HG02884 (cell line): Measurements from ENCODE around the gene PANX2.

Experiments used
- ATAC-seq: cut with Tn5 transposase; IDR thresholded peaks from one replicate; pipeline ENCODE4 v1.9.1; 2021; ENCODE audit warnings: mild to moderate bottlenecking, moderate library complexity; ENCODE audit not compliant: unreplicated experiment

Gene PANX2

DNA sequence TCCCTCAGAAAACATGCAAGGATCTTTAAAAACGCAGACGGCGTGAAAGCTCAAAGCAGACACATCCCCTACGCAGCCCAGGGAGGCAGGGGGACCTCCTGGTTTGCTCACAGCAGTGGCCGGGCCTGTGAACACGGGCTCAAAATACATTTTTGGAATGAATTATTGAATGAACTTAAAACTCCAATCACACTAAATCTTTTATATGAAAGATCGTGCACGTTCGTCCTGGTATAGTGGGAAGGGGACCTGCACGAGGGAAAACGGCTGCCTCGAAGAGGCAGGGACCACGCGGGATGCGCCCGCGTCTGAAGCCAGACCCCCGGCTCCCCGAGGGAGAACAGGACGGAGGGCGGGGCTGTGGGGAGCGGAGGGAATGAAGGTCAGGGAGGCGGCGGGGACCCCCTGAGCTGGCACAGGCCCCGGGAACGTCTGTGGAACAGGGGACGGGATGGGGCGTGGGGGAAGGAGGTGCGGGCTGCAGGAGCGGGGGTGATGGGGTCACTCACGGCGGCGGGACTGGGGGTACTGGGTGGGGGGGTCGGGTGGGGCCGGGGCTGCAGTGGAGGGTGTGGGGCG is 1.3 kb upstream of the PANX2 start:
- no peak for ATAC-seq

DNA sequence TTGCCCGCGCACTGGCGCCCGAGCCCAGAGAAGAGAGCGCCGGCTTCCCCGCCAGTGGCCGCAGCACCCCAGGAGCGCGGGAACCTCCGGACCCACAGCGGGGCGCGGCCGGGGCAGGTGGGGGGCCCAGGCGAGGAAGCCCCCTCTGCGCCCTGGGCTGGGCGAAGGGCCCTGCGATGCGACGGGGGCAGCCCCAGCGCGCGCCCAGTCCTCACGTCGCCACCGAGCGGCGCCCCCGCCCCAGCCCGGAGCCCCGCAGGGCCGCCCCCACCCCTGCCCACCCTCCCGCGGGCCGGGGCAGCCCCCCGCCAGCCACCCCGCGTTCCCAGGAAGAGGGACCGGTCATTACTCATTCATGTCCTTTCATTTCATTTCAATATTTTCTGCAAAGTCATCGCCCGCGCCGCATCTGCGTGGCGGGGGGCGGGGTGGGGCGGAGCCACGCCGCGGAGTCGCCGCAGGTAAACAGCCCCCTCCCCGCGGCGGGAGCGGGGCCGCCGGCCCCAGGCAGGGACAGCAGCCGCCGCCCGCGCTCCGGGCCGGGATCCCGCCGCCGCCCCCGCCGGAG is 673 bp upstream of the PANX2 start:
- ATAC-seq = no peak

DNA sequence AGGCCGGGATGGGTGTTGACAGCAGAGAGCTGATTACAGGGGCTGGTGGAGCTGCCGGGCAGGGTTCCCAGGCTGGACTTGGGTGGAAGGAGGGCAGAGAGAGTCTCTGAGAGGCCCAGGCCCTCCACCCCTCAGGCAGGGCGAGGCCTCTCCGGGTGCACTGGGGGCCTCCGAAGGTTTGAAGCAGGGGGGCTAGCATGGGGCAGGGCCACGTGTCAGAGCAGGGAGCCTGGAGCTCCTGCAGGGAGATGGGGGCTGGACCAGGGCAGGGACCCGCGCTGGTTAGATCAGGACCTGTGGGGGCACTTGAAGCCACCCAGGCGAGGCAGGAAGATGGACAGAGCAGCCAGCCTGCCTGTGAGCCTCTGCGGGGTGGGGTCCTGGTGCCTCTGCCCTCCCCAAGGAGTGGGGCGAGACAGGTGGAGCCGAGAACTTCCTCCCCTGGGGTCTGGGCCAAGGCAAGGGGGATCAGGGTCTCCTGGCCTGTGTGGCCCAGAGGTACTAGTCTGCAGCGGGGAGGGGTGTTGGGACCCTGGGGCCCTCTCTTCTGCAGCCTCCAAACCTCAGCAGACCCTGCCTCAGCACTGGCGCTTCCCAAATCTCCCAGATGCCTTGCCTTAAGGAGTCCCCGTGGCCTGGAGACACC is 911 bp downstream of the PANX2 start:
- ATAC-seq = no peak

DNA sequence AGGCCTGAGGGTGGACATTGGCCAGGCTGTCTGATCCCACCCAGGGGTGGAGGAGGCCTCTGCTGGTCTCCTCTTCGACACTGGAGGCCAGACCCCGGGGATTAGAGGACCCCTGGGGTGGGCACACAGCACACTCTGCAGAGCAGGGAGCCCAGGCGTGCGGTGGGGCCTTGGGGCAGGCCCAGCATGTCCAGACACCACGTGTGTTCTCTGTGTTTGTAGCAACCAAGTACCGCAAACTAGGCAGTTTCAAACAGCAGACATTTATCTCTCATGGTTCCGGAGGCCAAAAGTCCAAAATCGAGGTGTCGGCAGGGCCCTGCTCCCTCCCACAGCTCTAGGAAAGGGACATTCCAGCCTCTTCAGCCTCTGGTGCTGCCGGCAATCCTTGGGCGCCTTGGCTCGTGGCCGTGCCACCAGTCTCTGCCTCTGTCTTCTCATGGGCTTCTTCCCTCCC is 1.5 kb downstream of the PANX2 start:
- no peak for ATAC-seq

DNA sequence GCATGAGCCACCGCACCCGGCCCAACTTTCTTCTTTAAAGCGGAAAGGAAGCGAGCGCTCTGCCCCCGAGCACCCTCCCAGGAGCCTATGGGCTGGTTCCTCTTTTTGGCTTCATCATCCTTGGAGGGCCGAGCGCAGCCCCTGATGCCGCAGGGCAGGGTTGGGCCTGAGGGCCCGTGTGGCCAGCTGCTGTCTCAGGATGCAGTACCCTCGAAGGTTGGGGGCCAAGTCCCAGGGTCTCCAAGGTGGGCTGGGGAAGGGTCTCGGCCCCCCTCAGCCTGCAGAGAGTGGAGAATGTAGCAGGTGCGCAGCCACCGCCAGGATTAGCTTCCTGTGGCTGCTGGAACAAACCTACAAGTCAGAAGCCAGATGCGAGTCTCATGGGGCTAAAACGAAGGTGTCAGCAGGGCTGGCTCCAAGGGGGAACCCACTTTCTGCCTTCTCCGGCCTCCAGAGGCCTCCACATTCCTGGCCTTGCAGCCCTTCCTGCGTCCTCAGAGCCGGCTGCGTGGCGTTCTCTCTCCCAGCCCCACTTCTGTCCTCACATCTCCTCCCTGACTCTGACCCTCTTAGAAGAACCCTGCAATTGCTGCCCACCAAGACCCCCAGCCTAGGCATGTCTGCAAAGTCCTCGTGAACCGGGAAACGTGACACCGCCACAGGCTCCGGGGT is 2.9 kb downstream of the PANX2 start:
- no peak for ATAC-seq

DNA sequence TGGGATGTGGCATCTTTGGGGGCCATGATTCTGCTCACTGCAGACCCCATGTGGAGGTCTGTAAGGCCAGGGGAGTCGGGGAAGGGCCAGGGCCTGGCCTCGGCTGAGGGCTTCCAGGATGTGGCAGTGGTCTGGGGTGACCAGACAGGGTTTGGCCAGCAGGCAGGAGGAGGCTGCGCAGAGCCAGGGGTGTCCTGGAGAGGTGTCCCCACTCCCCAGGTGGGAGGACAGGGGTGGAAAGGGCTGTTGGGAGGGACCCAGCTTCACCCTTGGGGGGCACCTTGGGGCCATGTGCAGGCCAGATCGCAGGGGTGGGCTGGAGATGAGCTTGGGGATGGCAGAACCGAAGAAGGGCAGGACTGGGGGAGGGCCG is 3.4 kb downstream of the PANX2 start:
- ATAC-seq = no peak

DNA sequence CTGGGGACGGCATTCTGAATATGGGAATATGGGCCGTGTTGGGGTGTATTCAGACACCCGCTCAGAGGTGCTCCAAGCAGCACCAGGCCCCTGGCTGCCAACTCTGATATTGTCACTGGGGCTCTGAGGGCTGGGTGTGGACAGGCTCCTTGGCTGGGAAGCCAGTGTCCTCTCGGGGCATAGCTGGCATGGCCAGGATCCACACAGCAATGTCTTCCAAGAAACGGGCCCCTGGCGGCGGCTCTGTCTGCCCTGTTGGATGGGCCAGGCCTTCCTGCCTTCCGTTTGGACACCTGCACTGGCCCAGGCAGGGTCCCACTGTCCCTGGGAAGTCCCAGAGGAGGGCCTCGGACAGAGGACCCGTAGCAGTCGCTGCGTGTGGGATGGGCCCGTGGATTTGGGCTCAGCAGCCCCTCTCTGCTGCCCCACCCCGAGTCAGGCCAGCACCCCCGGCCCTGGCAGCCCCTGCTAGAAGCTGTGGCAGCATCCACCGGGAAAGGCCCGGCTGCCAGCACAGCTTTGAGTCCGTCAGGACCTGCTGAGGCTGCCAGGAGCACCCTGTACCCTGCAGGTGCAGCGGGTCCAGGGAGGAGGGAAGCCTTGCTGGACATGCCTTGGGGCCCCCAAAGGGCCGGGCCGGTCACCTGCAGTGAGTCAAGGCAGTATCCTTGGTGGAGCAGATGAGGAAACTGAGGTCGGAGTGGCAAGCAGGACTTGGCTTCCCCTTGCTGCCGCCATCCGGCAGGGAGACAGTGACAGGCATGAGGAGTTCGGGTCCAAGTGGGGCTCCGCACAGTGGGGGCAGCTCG is 4.1 kb downstream of the PANX2 start:
- ATAC-seq = no peak

DNA sequence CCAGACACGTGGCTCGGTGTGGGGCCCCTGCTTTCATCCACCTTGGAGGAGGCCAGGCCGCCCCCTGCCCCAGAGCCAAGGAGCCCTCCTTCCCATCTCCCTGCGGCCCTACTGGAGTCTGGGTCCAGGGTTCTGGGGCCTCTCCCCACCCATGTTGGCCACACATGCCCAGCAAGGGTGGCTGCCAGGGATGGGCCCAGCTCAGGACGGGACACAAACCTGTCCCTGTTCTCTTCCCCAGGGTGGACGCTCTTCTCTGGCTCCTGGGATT is 4.6 kb downstream of the PANX2 start:
- ATAC-seq = no peak

DNA sequence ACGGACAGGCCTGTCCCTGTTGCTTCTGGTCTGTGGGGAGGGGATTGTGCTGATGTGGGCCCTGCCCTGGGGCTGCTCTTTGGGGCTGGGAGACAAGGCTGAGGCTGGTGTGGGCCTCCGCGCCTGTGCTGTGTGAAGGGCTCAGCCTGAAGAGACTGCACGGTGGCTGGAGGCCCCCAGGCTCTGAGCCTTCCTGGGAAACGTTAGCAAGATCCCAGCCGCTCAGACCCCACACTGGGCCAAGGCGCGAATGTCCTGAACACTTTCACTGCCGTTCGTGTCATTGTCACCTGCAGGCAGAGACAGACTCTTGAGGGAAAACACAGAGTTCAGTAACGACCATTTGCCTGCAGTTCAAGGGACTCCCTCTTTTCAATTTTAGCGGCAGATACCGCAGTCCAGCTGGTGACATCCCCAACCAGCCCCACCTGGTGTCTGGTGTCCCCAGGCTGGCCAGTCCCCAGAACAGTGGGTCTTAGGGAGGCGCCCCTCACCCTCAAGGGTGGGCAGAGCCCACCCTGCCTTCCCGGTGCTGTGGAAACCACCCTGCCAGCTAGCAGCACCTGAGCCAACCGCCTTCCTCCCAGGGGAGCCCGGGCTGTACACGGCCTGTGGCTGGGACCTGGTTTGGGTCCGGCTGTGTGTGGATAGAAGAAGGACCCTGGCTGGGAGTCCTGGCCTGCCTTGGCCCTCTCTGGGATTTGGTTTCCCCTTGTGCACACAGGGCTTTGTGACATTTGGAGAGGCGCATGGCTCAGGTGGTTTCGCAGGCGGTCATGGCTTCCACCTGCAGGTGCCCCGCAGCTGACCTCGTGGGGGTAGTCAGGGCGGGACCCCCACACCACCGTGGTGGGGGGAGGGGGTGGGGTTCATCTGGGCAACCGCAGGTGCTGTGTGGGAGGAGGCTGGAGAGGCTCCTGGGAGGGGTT is 5.7 kb downstream of the PANX2 start:
- ATAC-seq = no peak

DNA sequence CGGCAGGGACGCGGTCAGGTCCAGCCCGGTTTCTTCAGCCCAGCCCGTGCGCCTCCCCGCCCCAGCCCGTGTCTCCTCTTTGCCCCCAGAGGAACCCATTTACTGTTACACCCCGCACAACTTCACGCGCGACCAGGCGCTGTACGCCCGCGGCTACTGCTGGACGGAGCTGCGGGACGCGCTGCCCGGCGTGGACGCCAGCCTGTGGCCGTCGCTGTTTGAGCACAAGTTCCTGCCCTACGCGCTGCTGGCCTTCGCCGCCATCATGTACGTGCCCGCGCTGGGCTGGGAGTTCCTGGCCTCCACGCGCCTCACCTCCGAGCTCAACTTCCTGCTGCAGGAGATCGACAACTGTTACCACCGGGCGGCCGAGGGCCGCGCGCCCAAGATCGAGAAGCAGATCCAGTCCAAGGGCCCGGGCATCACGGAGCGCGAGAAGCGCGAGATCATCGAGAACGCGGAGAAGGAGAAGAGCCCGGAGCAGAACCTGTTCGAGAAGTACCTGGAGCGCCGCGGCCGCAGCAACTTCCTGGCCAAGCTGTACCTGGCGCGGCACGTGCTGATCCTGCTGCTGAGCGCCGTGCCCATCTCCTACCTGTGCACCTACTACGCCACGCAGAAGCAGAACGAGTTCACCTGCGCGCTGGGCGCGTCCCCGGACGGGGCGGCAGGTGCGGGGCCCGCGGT is 6.5 kb downstream of the PANX2 start:
- no peak for ATAC-seq

DNA sequence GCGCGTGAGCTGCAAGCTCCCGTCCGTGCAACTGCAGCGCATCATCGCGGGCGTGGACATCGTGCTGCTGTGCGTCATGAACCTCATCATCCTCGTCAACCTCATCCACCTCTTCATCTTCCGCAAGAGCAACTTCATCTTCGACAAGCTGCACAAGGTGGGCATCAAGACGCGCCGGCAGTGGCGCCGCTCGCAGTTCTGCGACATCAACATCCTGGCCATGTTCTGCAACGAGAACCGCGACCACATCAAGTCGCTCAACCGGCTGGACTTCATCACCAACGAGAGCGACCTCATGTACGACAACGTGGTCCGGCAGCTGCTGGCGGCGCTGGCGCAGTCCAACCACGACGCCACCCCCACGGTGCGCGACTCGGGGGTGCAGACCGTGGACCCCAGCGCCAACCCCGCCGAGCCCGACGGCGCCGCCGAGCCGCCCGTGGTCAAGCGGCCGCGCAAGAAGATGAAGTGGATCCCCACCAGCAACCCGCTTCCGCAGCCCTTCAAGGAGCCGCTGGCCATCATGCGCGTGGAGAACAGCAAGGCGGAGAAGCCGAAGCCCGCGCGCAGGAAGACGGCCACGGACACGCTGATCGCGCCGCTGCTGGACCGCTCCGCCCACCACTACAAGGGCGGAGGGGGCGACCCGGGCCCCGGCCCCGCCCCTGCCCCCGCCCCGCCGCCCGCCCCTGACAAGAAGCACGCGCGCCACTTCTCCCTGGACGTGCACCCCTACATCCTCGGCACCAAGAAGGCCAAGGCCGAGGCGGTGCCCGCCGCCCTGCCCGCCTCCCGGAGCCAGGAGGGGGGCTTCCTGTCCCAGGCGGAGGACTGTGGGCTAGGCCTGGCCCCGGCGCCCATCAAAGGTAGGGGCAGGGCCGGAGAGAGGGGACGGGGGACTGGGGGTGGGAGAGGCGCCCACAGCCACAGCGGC is 7.3 kb downstream of the PANX2 start:
- no peak for ATAC-seq

DNA sequence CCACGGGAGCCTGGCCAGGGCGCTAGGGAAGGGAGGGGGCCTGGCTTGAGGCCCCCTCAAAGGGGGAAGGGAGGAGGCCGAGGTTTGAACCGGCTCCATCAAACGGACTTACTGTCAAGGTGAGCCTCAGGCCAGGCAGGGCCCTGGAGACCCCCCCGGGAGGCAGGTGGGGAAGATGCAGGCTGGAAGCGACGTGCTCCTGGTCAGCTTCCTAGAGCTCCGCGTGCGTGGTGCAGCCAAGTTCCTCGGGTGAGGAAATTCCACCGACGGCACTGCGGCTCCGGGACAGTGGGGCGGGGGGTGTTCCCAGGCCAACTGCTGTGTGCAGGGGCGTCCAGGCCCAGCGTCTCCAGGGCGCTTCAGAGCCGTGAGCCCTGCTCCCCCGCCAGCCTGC is 7.9 kb downstream of the PANX2 start:
- no peak for ATAC-seq

DNA sequence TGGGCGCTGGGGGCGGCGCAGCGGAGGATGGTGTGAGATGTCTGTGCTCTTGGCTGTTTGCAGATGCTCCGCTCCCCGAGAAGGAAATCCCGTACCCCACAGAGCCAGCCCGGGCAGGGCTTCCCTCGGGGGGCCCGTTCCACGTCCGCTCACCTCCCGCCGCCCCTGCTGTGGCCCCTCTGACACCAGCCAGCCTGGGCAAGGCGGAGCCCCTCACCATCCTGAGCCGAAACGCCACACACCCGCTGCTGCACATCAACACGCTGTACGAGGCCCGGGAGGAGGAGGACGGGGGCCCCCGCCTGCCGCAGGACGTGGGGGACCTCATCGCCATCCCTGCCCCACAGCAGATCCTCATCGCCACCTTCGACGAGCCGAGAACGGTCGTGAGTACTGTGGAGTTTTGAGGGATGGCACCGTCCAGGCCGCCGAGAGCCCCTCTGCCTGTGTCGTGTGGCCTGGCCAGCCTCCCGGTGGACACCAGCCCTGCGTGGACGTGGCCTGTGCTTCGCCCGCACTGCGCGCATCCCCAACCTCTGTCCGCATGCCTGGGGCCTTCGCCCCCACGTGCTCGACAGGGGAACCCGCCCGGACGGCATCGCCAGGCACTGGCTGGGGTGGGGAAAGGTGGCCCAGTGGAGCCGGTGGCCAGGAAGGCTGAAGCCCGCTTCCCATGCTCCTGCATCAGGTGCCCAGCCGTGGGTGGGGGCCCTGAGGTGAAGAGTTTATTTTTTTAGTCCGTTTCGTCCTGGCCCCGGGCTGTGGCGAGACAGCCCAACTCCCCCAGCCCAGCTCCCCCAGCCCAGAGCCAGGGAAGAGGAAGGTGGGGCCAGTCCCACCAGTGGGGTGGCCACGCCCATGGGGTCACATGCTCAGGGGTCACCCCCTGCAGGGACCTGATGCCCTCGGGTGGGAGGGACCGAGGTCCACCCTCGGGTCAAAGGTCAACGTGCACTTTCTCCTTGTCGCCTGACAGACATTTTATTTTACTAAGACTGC is 8.6 kb downstream of the PANX2 start:
- ATAC-seq = no peak

DNA sequence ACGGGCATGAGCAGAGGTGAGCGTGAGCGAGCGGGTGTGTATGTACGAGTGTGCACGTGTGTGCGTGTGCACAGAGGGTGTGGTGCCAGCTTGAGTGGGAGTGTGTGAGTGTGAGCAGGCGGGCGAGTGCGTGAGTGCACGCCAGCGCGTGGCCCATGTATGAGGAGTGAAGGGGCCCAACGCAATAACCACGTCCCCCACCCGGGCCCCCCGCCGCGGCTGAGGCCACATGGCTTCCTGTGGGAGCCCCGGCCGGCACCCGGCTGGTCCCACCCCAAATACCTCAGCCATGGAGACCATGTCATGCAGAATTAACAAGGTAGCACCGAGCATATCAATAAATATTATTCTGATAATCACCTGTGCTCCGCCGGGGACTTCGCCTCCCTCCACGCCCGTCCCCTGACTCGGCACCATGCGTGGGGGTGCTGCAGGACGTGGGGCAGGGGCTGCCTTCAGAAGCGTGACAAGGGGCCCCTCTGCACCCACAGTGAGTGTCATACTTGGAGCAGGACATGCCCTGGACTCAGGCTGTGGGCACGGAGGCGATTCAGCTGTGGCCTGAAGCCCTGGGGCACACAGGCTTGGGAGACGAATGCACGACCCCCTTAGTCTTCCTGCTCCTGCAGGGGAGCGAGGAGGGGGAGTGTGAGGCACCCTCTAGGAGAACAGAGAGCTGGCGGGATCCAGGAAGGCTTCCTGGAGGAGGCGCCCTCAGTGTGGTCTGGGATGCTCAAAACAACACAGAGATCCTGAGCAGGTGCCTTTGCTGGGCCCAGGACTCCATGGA is 9.6 kb downstream of the PANX2 start:
- no peak for ATAC-seq

DNA sequence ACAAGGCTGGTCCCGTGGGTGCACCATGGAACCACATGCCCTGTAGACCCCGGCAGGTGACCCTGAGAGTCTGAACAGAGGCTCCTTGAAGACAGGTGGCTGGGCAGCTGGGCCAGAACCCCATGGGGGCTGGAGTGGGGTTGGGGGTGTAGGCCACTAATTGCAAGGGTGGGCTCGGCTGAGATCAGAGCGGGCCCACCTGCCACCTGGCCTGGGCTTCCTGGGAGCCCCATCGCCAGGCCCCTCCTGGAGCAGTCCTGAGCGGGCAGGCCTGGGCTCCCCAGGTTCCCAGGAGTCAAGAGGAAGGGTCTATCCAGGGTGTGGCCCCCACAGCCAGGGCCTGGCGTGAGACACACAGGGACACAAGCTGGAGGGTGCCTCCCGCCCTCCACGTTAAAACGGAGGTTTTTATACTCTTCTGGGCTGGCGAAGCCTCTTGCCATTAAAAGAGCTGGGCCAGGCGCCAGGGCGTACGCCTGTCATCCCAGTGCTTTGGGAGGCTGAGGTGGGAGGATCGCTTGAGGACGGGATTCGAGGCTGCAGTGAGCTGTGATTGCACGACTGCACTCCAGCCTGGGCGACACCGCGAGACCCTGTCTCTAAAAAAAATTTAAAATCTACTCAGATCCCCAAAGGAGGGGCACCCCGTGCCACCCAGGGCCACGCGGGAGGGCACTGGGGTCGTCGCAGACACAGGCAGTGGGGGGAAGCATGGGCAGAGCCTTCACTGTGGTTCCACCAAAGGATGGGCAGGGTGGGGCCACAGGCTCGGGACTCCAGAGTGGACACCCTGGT is 10.4 kb downstream of the PANX2 start:
- ATAC-seq = no peak
